Activated B cell treated with CpG ODN at 0.5 μM for 24 hours (primary cell): Measurements from ENCODE around the gene IRX1. TPM values are rescaled to one million over a fixed set of nuclear protein-coding genes. Genes with fewer than 3 reads are reported as not detected.

ENCODE experiments used
- ATAC-seq: fragments of 200-7000 bp; cut with Tn5 transposase; one replicate; pipeline ENCODE4 v1.10.0; 2021; ENCODE audit warnings: low read depth, mild to moderate bottlenecking, moderate library complexity
- CTCF ChIA-PET: fragments of 350-600 bp; sonication (Branson Sonifier 250); formaldehyde crosslinking; loops from one replicate; lab custom pipeline; 2021; ENCODE audit warnings: antibody characterized with exemption; lab: Charles Lee
- POLR2A ChIA-PET: fragments of 350-600 bp; sonication (Branson Sonifier 250); formaldehyde crosslinking; loops from one replicate; lab custom pipeline; 2021; ENCODE audit warnings: antibody characterized with exemption; lab: Charles Lee
- DNase-seq: peaks from one replicate; pipeline ENCODE4 v3.0.0; 2022
- H3K27ac Mint-ChIP-seq: one replicate; pipeline ENCODE4 v1.8.0; 2020; ENCODE audit warnings: mixed read lengths
- H3K27me3 Mint-ChIP-seq: one replicate; pipeline ENCODE4 v1.8.0; 2021; ENCODE audit warnings: mixed read lengths
- H3K36me3 Mint-ChIP-seq: one replicate; pipeline ENCODE4 v1.8.0; 2021; ENCODE audit warnings: low read depth, mixed read lengths
- H3K4me1 Mint-ChIP-seq: one replicate; pipeline ENCODE4 v1.8.0; 2021; ENCODE audit warnings: mixed read lengths
- H3K4me3 Mint-ChIP-seq: one replicate; pipeline ENCODE4 v1.8.0; 2020; ENCODE audit warnings: mild to moderate bottlenecking, mixed read lengths
- H3K9me3 Mint-ChIP-seq: one replicate; pipeline ENCODE4 v1.8.0; 2020; ENCODE audit warnings: mixed read lengths
- CTCF ChIP-seq: fragments of 200-600 bp; IDR thresholded peaks from one replicate; pipeline ENCODE4 v1.8.0; 2022; ENCODE audit warnings: antibody characterized with exemption, mild to moderate bottlenecking
- intact Hi-C: fragments of 100-400 bp; cut with micrococcal nuclease; formaldehyde crosslinking; loops from one replicate; pipeline ENCODE4 v1.15.1; 2024
- total RNA-seq: library from RNA; stranded (reverse); gene quantifications from 2 replicates; pipeline ENCODE4 v1.2.3, GENCODE V29; 2022

The IRX1 gene
- total RNA-seq, 1 donor from 2014 or later, result not detected

GRCh38 chr5:3650320-3650719 is 54.7 kb downstream of the IRX1 start:
- Mint-ChIP-seq H3K27ac (no peak overlapping the region), H3K9me3 (no peaks in the 10 kb centered on the region), H3K36me3 (no peaks in the 10 kb centered on the region), H3K4me1 (no peaks in the 10 kb centered on the region), H3K4me3 (no peak overlapping the region), H3K27me3 (no peaks in the 10 kb centered on the region)
- intact Hi-C loops, result no loop called here
- no peak for TF ChIP-seq CTCF
- DNase-seq (no peak), ATAC-seq (no peak)
- CTCF ChIA-PET, result no interaction called here
- POLR2A ChIA-PET, result no interaction called here

- no peaks in the 10 kb centered on the region for H3K9me3 Mint-ChIP-seq
- no peak overlapping the region for H3K4me3 Mint-ChIP-seq
- H3K27me3 Mint-ChIP-seq, result no peaks in the 10 kb centered on the region
- no peaks in the 10 kb centered on the region for H3K4me1 Mint-ChIP-seq
- ChIA-PET CTCF (no interaction called here), POLR2A (no interaction called here)
- DNase-seq, result no peak
- TF ChIP-seq CTCF, result no peak
- intact Hi-C loops, result no loop called here
- no peaks in the 10 kb centered on the region for H3K36me3 Mint-ChIP-seq
- ATAC-seq, result no peak
- H3K27ac Mint-ChIP-seq, result no peak overlapping the region
Observed at GRCh38 chr5:3650868-3651267, 55.2 kb downstream of the IRX1 start.
